Measurements from ENCODE around the gene MFSD12.

GRCh38 chr19:3551792-3552095 is 5.6 kb downstream of the MFSD12 start:
- TF ChIP-seq EZH2 (IDR thresholded peaks at IDR 0.05; ENCODE audit: low read length, unreplicated experiment) (no peak), CTCF (conservative IDR thresholded peaks at IDR 0.05; ENCODE audit: low read depth, low read length) (no peak), EZH2phosphoT487 (IDR thresholded peaks at IDR 0.05; ENCODE audit: borderline replicate concordance, low read length) (no peak)

Data from PC-3 (cell line).